ENCODE measurements around the gene HMCN2. TPM values are rescaled to one million over a fixed set of nuclear protein-coding genes. Genes with fewer than 3 reads are reported as not detected.

HMCN2 gene
- total and polyA plus RNA-seq, 2 experiments from 2014 or later, result 0.27 to 0.36 TPM

DNA sequence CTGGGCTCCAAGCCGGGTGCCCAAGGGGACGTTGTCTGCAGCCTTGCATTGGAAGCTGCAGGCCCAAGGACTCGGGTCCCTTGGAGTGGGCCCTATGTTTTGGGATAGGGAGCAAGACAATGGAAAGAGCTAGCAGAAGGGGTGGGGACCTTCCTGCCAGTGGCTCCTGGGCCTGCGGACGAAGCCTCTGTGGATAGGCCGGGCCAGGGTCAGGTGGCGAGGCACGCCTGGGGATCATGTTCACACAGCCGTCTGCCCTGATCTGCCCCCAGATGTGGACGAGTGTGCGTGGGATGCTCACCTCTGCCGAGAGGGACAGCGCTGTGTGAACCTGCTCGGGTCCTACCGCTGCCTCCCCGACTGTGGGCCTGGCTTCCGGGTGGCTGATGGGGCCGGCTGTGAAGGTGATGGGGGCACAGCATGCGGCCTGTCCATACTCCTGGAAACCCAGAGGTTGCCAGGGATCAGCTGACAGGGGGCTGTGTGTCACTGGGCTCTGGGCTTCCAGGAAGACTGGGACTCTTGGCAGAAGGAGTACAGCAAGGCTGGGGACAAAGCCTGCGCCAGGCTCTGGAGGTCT, 162.6 kb downstream of the HMCN2 start:
- Histone ChIP-seq H3K36me3 (no peaks in the 10 kb centered on the region), H3K9me3 (ENCODE audit: low read depth) (no peaks in the 10 kb centered on the region), H3K4me3 (no peak overlapping the region), H3K27ac (no peak overlapping the region), H3K27me3 (peaks cover 12% of the 10 kb centered on the region), H3K4me1 (ENCODE audit: low read depth) (peaks cover 8% of the 10 kb centered on the region)
- DNase-seq (ENCODE audit: low read depth in 1 of 2, low spot score in 1 of 2), result no peak
- TF ChIP-seq, protein P1, sequence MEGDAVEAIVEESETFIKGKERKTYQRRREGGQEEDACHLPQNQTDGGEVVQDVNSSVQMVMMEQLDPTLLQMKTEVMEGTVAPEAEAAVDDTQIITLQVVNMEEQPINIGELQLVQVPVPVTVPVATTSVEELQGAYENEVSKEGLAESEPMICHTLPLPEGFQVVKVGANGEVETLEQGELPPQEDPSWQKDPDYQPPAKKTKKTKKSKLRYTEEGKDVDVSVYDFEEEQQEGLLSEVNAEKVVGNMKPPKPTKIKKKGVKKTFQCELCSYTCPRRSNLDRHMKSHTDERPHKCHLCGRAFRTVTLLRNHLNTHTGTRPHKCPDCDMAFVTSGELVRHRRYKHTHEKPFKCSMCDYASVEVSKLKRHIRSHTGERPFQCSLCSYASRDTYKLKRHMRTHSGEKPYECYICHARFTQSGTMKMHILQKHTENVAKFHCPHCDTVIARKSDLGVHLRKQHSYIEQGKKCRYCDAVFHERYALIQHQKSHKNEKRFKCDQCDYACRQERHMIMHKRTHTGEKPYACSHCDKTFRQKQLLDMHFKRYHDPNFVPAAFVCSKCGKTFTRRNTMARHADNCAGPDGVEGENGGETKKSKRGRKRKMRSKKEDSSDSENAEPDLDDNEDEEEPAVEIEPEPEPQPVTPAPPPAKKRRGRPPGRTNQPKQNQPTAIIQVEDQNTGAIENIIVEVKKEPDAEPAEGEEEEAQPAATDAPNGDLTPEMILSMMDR (IDR thresholded peaks at IDR 0.05; ENCODE audit: low read depth, low read length), result no peak

DNA sequence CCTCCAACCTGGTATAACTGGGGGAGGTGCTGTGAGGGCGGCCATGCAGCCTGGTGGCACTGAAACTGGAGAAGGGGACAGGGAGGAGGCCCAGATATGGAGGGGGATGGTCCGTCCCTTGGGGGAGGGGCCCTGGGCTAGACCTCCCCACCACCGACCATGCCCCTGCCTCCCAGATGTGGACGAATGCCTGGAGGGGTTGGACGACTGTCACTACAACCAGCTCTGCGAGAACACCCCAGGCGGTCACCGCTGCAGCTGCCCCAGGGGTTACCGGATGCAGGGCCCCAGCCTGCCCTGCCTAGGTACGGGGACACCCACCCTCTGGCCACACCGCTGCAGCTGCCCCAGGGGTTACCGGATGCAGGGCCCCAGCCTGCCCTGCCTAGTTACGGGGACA, 163.8 kb downstream of the HMCN2 start:
- H3K9me3 ChIP-seq (ENCODE audit: low read depth), result no peaks in the 10 kb centered on the region
- H3K27ac ChIP-seq, result no peak overlapping the region
- no peak for DNase-seq (ENCODE audit: low read depth in 1 of 2, low spot score in 1 of 2)
- peaks cover 24% of the 10 kb centered on the region for H3K27me3 ChIP-seq
- H3K36me3 ChIP-seq, result no peaks in the 10 kb centered on the region
- H3K4me1 ChIP-seq (ENCODE audit: low read depth), result peaks cover 7% of the 10 kb centered on the region
- H3K4me3 ChIP-seq, result no peak overlapping the region
- TF ChIP-seq, protein P1 (IDR thresholded peaks at IDR 0.05; ENCODE audit: low read depth, low read length), result no peak

DNA sequence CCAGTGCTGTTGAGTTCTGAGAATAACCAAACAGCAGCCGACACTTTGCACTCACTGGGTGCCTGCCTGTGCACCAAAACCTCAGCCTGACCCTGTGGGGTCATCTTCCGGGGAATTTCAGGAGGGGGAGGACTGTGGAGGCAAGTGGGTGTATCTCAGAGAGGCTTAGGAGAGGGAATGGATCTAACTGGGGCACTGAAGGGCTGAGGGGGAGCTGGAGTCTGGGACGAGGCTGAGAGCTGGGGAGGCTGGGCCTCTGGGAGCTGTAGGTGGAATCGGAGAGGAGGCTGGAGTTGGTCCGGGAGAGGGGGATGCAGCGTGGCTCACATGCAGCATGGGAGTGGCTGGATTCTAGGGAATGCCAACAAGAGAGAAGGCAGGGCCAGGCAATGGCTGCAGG, 164.3 kb downstream of the HMCN2 start:
- TF ChIP-seq, protein P1 (IDR thresholded peaks at IDR 0.05; ENCODE audit: low read depth, low read length), result no peak
- peaks cover 25% of the 10 kb centered on the region for H3K27me3 ChIP-seq
- H3K27ac ChIP-seq, result no peak overlapping the region
- H3K9me3 ChIP-seq (ENCODE audit: low read depth), result no peaks in the 10 kb centered on the region
- no peaks in the 10 kb centered on the region for H3K36me3 ChIP-seq
- H3K4me1 ChIP-seq (ENCODE audit: low read depth), result peaks cover 7% of the 10 kb centered on the region
- H3K4me3 ChIP-seq, result no peak overlapping the region
- DNase-seq (ENCODE audit: low read depth in 1 of 2, low spot score in 1 of 2), result no peak

DNA sequence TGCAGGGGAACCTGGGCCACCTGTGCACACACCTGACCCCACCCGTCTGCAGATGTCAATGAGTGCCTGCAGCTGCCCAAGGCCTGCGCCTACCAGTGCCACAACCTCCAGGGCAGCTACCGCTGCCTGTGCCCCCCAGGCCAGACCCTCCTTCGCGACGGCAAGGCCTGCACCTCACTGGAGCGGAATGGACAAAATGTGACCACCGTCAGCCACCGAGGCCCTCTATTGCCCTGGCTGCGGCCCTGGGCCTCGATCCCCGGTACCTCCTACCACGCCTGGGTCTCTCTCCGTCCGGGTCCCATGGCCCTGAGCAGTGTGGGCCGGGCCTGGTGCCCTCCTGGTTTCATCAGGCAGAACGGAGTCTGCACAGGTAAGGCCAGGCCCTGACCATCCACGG, 164.7 kb downstream of the HMCN2 start:
- DNase-seq (ENCODE audit: low read depth in 1 of 2, low spot score in 1 of 2), result no peak
- Histone ChIP-seq H3K9me3 (ENCODE audit: low read depth) (no peaks in the 10 kb centered on the region), H3K4me1 (ENCODE audit: low read depth) (peaks cover 7% of the 10 kb centered on the region), H3K27ac (no peak overlapping the region), H3K36me3 (no peaks in the 10 kb centered on the region), H3K4me3 (no peak overlapping the region), H3K27me3 (peaks cover 25% of the 10 kb centered on the region)
- TF ChIP-seq, protein P1 (IDR thresholded peaks at IDR 0.05; ENCODE audit: low read depth, low read length), result no peak

DNA sequence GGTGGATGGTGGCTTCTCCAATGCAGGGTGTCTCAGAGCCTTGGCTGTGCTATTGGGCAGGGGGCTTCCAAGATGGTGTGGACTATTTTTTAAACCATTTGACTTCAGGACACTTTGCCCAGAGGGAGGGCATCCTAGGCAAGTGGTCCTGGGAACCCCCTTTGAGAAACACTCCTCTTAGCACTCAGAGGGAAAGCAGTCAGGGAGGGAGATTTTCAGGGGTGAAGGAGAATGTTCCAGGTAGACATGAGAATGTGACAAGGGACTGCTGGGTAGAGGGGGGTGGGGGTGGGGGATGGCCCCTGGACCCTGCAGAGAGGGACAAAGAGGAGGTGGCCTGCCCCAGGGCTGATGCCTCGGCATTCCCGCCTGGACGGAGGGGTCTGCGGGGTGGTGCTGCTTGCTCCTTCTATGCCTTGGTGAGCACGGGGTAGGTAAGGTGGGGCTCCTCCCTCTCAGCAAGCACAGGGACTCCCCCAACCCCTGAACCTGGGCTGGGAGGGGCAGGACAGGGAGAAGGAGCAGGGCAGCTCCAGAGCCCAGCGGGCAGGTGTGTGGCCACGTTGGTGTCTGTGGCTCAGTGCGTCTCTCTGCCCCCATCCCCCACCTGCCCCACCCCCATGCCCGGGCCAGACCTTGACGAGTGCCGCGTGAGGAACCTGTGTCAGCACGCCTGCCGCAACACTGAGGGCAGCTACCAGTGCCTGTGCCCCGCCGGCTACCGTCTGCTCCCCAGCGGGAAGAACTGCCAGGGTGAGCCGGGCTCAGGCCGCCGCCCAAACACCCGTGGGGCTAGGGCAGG, 165.4 kb downstream of the HMCN2 start:
- no peak overlapping the region for H3K27ac ChIP-seq
- no peaks in the 10 kb centered on the region for H3K9me3 ChIP-seq (ENCODE audit: low read depth)
- no peak for DNase-seq (ENCODE audit: low read depth in 1 of 2, low spot score in 1 of 2)
- H3K36me3 ChIP-seq, result no peaks in the 10 kb centered on the region
- H3K27me3 ChIP-seq, result peaks cover 25% of the 10 kb centered on the region
- no peak overlapping the region for H3K4me3 ChIP-seq
- H3K4me1 ChIP-seq (ENCODE audit: low read depth), result peaks cover 5% of the 10 kb centered on the region
- TF ChIP-seq, protein P1 (IDR thresholded peaks at IDR 0.05; ENCODE audit: low read depth, low read length), result no peak
